GM12878 (cell line): ENCODE results near the gene NODAL. TPM values are rescaled to one million over a fixed set of nuclear protein-coding genes. Genes with fewer than 3 reads are reported as not detected.
A peak's percentile ranks its signal among the peaks of the same experiment; 100 is the strongest.

Experiments used
- CBFB ChIP-seq: IDR thresholded peaks from 2 replicates; pipeline ENCODE4 v1.6.1; 2016; ENCODE audit warnings: antibody characterized with exemption, low read depth
- CEBPB ChIP-seq, 2 experiments: fragments of 150-350 bp in 1 of 2; IDR thresholded peaks; 2 replicates each; pipeline ENCODE4 v1.6.1; 2012 to 2014; ENCODE audit warnings: low read depth in 2 of 2, low read length in 2 of 2, borderline replicate concordance in 1 of 2, inconsistent platforms in 1 of 2
- CHD2 ChIP-seq: IDR thresholded peaks from 2 replicates; pipeline ENCODE4 v1.6.1; 2011; ENCODE audit warnings: low read depth, low read length, improper control_type of control experiment, borderline replicate concordance
- DPF2 ChIP-seq: fragments of 450-650 bp; IDR thresholded peaks from 2 replicates; pipeline ENCODE4 v1.6.1; 2017; ENCODE audit warnings: mild to moderate bottlenecking
- FOS ChIP-seq: IDR thresholded peaks from 3 replicates; pipeline ENCODE4 v1.6.1; 2011; ENCODE audit warnings: borderline replicate concordance; ENCODE audit not compliant: insufficient read length; ENCODE audit errors: extremely low read depth
- GATAD2B ChIP-seq: fragments of 450-650 bp; conservative IDR thresholded peaks from 2 replicates; pipeline ENCODE4 v1.6.1; 2017; ENCODE audit warnings: low read depth, mild to moderate bottlenecking, moderate library complexity
- HDAC6 ChIP-seq: fragments of 200-600 bp; sonication (generic); IDR thresholded peaks from one replicate; pipeline ENCODE4 v1.8.0; 2017; ENCODE audit warnings: antibody characterized with exemption; ENCODE audit not compliant: unreplicated experiment
- NFXL1 ChIP-seq: fragments of 450-650 bp; IDR thresholded peaks from 2 replicates; pipeline ENCODE4 v1.6.1; 2017; ENCODE audit warnings: antibody characterized with exemption, mild to moderate bottlenecking, borderline replicate concordance
- POU2F2 ChIP-seq: IDR thresholded peaks from 3 replicates; pipeline ENCODE4 v1.6.1; 2011; ENCODE audit warnings: low read depth, mild to moderate bottlenecking, low read length, borderline replicate concordance
- RBBP5 ChIP-seq: fragments of 200-600 bp; sonication (generic); conservative IDR thresholded peaks from 2 replicates; pipeline ENCODE4 v1.6.1; 2016
- SMAD5 ChIP-seq: IDR thresholded peaks from 2 replicates; pipeline ENCODE4 v1.6.1; 2016; ENCODE audit warnings: antibody characterized with exemption, low read depth
- SMC3 ChIP-seq: IDR thresholded peaks from 2 replicates; pipeline ENCODE4 v1.6.1; 2011; ENCODE audit warnings: low read length, improper control_type of control experiment, borderline replicate concordance
- SREBF2 ChIP-seq: IDR thresholded peaks from 2 replicates; pipeline ENCODE4 v1.6.1; 2012; ENCODE audit warnings: mild to moderate bottlenecking, low read length
- SRF ChIP-seq, 2 experiments: IDR thresholded peaks; 2 replicates each; pipeline ENCODE4 v1.6.1; 2011; ENCODE audit warnings: low read depth in 2 of 2, low read length in 2 of 2, mild to moderate bottlenecking in 1 of 2, moderate library complexity in 1 of 2
- STAT1 ChIP-seq: fragments of 450-650 bp; conservative IDR thresholded peaks from 2 replicates; pipeline ENCODE4 v1.6.1; 2014; ENCODE audit warnings: antibody characterized with exemption, mild to moderate bottlenecking
- TCF7 ChIP-seq: IDR thresholded peaks from 2 replicates; pipeline ENCODE4 v1.6.1; 2014; ENCODE audit warnings: antibody characterized with exemption, borderline replicate concordance
- ZNF207 ChIP-seq: fragments of 450-650 bp; IDR thresholded peaks from 2 replicates; pipeline ENCODE4 v1.6.1; 2014; ENCODE audit warnings: antibody characterized with exemption, mild to moderate bottlenecking, borderline replicate concordance
- ZNF622 ChIP-seq: fragments of 450-650 bp; IDR thresholded peaks from 2 replicates; pipeline ENCODE4 v1.6.1; 2017; ENCODE audit warnings: mild to moderate bottlenecking, inconsistent platforms
- polyA plus RNA-seq, 11 experiments: library from polyadenylated mRNA; depleted of rRNA in 4 of 11; unstranded in 6 of 11; stranded (reverse) in 5 of 11; fragments of >200 nt; fragmentation: Nextera tagmentation in 4 of 11; fragmentation: Illumina TruSeq in 1 of 11; extraction: Ambion mirVana in 4 of 11; extraction: Trizol in 1 of 11; gene quantifications; 1 replicate in 1 of 11; 2 replicates in 10 of 11; pipeline versions ENCODE4 v1.2.1 to v1.2.3, GENCODE V29; 2011 to 2016; ENCODE audit warnings: inconsistent platforms in 2 of 11, missing spikeins in 2 of 11, low read depth in 1 of 11
- total RNA-seq, 4 experiments: library from RNA; depleted of rRNA in 3 of 4; stranded (reverse); fragments of >200 nt in 3 of 4; fragmentation: Illumina TruSeq in 1 of 4; extraction: Trizol in 1 of 4; gene quantifications; 2 replicates each; pipeline versions ENCODE4 v1.2.1 to v1.2.3, GENCODE V29; 2013 to 2021
- TF ChIP-seq, protein P1 (sequence below): fragments of 450-650 bp; IDR thresholded peaks from 2 replicates; pipeline ENCODE4 v1.6.1; 2017; ENCODE audit warnings: mild to moderate bottlenecking, moderate library complexity
- TF ChIP-seq, protein P2 (sequence below): fragments of 450-650 bp; IDR thresholded peaks from 2 replicates; pipeline ENCODE4 v1.6.1; 2014; ENCODE audit warnings: mild to moderate bottlenecking
- TF ChIP-seq, protein P3 (sequence below): fragments of 450-650 bp; IDR thresholded peaks from 2 replicates; pipeline ENCODE4 v1.6.1; 2016; ENCODE audit warnings: mild to moderate bottlenecking
- TF ChIP-seq, protein P4 (sequence below): fragments of 450-650 bp; conservative IDR thresholded peaks from 2 replicates; pipeline ENCODE4 v1.6.1; 2017; ENCODE audit warnings: mild to moderate bottlenecking, moderate library complexity
- TF ChIP-seq, protein P5 (sequence below): IDR thresholded peaks from 2 replicates; pipeline ENCODE4 v1.6.1; 2011; ENCODE audit warnings: borderline replicate concordance, low read depth, mild to moderate bottlenecking, moderate library complexity, low read length; ENCODE audit not compliant: insufficient read depth, poor library complexity, severe bottlenecking

The NODAL gene
- total and polyA plus RNA-seq, 10 of the 15 experiments (the other 5 are each of a cell fraction or from before 2014, with no cell fraction given) = not detected

DNA sequence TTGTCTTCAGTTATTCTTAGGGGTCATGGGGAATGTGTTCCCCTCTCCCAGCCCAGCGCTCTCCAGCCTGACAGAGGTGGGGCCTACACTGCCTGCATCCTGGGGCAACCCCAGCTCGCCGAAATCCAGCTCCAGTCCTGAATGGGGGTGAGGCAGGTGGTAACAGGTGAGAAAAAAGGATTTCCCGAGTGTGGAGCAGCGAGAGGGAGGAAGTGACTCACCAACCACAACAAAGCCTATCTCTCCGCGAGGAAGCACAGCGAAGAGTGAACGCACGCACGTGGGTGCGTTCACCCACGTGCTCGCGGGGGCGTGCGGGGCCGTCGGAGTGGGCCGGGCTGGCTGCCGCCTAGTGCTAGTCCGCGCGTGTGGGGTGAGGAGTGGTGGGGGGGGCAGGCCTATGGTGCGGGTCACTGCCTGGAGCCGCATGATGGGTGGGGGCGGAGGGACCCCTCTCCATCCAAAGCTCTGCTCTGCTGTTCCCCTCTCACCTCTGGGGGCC, 36.2 kb upstream of the NODAL start (continued):
- TF ChIP-seq, protein P1, sequence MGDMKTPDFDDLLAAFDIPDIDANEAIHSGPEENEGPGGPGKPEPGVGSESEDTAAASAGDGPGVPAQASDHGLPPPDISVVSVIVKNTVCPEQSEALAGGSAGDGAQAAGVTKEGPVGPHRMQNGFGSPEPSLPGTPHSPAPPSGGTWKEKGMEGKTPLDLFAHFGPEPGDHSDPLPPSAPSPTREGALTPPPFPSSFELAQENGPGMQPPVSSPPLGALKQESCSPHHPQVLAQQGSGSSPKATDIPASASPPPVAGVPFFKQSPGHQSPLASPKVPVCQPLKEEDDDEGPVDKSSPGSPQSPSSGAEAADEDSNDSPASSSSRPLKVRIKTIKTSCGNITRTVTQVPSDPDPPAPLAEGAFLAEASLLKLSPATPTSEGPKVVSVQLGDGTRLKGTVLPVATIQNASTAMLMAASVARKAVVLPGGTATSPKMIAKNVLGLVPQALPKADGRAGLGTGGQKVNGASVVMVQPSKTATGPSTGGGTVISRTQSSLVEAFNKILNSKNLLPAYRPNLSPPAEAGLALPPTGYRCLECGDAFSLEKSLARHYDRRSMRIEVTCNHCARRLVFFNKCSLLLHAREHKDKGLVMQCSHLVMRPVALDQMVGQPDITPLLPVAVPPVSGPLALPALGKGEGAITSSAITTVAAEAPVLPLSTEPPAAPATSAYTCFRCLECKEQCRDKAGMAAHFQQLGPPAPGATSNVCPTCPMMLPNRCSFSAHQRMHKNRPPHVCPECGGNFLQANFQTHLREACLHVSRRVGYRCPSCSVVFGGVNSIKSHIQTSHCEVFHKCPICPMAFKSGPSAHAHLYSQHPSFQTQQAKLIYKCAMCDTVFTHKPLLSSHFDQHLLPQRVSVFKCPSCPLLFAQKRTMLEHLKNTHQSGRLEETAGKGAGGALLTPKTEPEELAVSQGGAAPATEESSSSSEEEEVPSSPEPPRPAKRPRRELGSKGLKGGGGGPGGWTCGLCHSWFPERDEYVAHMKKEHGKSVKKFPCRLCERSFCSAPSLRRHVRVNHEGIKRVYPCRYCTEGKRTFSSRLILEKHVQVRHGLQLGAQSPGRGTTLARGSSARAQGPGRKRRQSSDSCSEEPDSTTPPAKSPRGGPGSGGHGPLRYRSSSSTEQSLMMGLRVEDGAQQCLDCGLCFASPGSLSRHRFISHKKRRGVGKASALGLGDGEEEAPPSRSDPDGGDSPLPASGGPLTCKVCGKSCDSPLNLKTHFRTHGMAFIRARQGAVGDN = no peak
- TF ChIP-seq STAT1 (no peak), GATAD2B (0 out of 2 replicates have a peak, but pooled peaks have one; percentile 60), ZNF207 (no peak; the same call in 1 of the 2 replicates), SRF (IDR thresholded peaks at IDR 0.05; ENCODE audit: low read depth in 2 of 2, low read length in 2 of 2) (no peak), POU2F2 (no peak), HDAC6 (no peak), SMC3 (no peak), CBFB (peak; percentile 84), DPF2 (peak; percentile 88), RBBP5 (no peak), CEBPB (IDR thresholded peaks at IDR 0.05; ENCODE audit: borderline replicate concordance in 1 of 2, low read depth in 2 of 2, low read length in 2 of 2) (no peak), FOS (no peak), SMAD5 (no peak), NFXL1 (no peak), ZNF622 (no peak), CHD2 (no peak), SREBF2 (no peak), TCF7 (peak; percentile 99)
- TF ChIP-seq, protein P2, sequence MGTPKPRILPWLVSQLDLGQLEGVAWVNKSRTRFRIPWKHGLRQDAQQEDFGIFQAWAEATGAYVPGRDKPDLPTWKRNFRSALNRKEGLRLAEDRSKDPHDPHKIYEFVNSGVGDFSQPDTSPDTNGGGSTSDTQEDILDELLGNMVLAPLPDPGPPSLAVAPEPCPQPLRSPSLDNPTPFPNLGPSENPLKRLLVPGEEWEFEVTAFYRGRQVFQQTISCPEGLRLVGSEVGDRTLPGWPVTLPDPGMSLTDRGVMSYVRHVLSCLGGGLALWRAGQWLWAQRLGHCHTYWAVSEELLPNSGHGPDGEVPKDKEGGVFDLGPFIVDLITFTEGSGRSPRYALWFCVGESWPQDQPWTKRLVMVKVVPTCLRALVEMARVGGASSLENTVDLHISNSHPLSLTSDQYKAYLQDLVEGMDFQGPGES = no peak
- TF ChIP-seq, protein P3, sequence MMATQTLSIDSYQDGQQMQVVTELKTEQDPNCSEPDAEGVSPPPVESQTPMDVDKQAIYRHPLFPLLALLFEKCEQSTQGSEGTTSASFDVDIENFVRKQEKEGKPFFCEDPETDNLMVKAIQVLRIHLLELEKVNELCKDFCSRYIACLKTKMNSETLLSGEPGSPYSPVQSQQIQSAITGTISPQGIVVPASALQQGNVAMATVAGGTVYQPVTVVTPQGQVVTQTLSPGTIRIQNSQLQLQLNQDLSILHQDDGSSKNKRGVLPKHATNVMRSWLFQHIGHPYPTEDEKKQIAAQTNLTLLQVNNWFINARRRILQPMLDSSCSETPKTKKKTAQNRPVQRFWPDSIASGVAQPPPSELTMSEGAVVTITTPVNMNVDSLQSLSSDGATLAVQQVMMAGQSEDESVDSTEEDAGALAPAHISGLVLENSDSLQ = no peak
- TF ChIP-seq, protein P4, sequence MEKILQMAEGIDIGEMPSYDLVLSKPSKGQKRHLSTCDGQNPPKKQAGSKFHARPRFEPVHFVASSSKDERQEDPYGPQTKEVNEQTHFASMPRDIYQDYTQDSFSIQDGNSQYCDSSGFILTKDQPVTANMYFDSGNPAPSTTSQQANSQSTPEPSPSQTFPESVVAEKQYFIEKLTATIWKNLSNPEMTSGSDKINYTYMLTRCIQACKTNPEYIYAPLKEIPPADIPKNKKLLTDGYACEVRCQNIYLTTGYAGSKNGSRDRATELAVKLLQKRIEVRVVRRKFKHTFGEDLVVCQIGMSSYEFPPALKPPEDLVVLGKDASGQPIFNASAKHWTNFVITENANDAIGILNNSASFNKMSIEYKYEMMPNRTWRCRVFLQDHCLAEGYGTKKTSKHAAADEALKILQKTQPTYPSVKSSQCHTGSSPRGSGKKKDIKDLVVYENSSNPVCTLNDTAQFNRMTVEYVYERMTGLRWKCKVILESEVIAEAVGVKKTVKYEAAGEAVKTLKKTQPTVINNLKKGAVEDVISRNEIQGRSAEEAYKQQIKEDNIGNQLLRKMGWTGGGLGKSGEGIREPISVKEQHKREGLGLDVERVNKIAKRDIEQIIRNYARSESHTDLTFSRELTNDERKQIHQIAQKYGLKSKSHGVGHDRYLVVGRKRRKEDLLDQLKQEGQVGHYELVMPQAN = no peak
- TF ChIP-seq, protein P5, sequence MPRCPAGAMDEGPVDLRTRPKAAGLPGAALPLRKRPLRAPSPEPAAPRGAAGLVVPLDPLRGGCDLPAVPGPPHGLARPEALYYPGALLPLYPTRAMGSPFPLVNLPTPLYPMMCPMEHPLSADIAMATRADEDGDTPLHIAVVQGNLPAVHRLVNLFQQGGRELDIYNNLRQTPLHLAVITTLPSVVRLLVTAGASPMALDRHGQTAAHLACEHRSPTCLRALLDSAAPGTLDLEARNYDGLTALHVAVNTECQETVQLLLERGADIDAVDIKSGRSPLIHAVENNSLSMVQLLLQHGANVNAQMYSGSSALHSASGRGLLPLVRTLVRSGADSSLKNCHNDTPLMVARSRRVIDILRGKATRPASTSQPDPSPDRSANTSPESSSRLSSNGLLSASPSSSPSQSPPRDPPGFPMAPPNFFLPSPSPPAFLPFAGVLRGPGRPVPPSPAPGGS = no peak
